SK-N-MC (cell line): ENCODE measurements around the gene UGT1A4.

Source experiments
- EZH2 ChIP-seq: fragments of 200-600 bp; sonication (generic); IDR thresholded peaks from one replicate; pipeline ENCODE4 v1.6.1; 2017; ENCODE audit warnings: antibody characterized with exemption
- FOXP2 ChIP-seq: optimal IDR thresholded peaks from 2 replicates; pipeline ENCODE3; 2011; ENCODE audit warnings: mild to moderate bottlenecking, moderate library complexity; ENCODE audit not compliant: insufficient read depth; ENCODE audit errors: extremely low read length, control extremely low read depth
- POLR2AphosphoS5 ChIP-seq: IDR thresholded peaks from 2 replicates; pipeline ENCODE4 v1.6.1; 2012; ENCODE audit warnings: mild to moderate bottlenecking, low read depth, low read length, borderline replicate concordance

DNA sequence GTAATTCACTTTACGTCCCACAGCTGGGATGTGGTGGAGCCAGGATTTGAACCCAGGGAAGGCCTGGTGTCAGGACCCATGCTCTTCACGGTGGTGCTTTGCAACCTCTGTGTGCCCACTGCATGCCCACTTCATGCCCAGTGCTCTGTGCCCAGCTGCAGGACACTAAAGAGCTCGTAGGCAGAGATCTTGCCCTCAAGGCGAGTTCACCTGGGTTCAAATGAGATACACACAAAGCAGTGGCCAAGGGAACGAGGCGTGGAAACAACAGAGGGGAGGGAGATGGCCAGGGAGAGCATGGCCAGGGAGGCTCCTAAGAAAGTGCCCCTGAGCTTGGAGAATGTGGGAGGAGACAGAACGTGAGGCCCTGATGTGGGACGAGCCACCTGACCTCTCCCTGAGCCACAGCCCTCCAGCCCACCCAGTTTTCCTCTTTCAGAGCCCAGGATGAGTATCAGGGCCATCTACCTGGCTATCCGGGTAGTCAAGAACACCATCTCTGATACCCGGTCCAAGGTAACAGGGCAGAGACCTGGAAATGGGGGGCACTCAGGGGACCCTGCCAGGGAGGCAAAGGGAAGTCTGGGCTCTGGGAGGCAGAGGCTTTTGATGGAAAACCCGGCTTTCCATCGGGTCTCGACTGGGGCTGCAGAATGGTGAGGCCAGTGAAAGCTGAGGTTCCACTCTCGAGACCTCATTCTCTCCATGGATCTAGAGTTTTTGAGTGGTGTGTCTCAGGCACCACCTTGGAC lies 80.0 kb downstream of the UGT1A4 start:
- no peak for TF ChIP-seq EZH2
- TF ChIP-seq POLR2AphosphoS5, result no peak
- no peak for TF ChIP-seq FOXP2
